ENCODE data around the gene SCUBE1.
"Not testable (repeated sequence)": the region's sequence is repeated elsewhere in the genome, so short reads cannot be mapped to it uniquely, and the experiment has no call there.

The SCUBE1 gene

GRCh38 chr22:43356881-43357280 is 13.7 kb upstream of the SCUBE1 start:
- DNase-seq (ENCODE audit: low read depth in 2 of 2) = no peak

GRCh38 chr22:43355688-43356087 is 12.5 kb upstream of the SCUBE1 start:
- DNase-seq (ENCODE audit: low read depth in 2 of 2) = not testable (repeated sequence)

GRCh38 chr22:43351966-43352345 is 8.8 kb upstream of the SCUBE1 start:
- DNase-seq (ENCODE audit: low read depth in 2 of 2) = no peak

- DNase-seq (ENCODE audit: low read depth in 2 of 2) = no peak
These were observed 6.5 kb upstream of the SCUBE1 start for GRCh38 chr22:43349636-43350035.

GRCh38 chr22:43346521-43346929 is 3.4 kb upstream of the SCUBE1 start:
- DNase-seq (ENCODE audit: low read depth in 2 of 2) = peak; percentile 38 to 39

GRCh38 chr22:43345761-43346301 is 2.7 kb upstream of the SCUBE1 start:
- DNase-seq (ENCODE audit: low read depth in 2 of 2) = no peak

- DNase-seq (ENCODE audit: low read depth in 2 of 2) = no peak
These were observed 2.2 kb upstream of the SCUBE1 start for GRCh38 chr22:43345356-43345755.

GRCh38 chr22:43344520-43344787 is 1.3 kb upstream of the SCUBE1 start:
- no peak for DNase-seq (ENCODE audit: low read depth in 2 of 2)

- no peak for DNase-seq (ENCODE audit: low read depth in 2 of 2)
These were observed 723 bp upstream of the SCUBE1 start for GRCh38 chr22:43343670-43344519.

GRCh38 chr22:43342347-43343261 is 568 bp downstream of the SCUBE1 start:
- DNase-seq (ENCODE audit: low read depth in 2 of 2) = no peak

- DNase-seq (ENCODE audit: low read depth in 2 of 2) = no peak
These were observed 1.6 kb downstream of the SCUBE1 start for GRCh38 chr22:43341565-43341964.

- DNase-seq (ENCODE audit: low read depth in 2 of 2) = no peak
These were observed 4.3 kb downstream of the SCUBE1 start for GRCh38 chr22:43338766-43339345.

GRCh38 chr22:43337946-43338345 is 5.2 kb downstream of the SCUBE1 start:
- no peak for DNase-seq (ENCODE audit: low read depth in 2 of 2)

GRCh38 chr22:43337385-43337784 is 5.8 kb downstream of the SCUBE1 start:
- no peak for DNase-seq (ENCODE audit: low read depth in 2 of 2)

GRCh38 chr22:43334378-43334777 is 8.8 kb downstream of the SCUBE1 start:
- DNase-seq (ENCODE audit: low read depth in 2 of 2) = no peak

GRCh38 chr22:43333978-43334377 is 9.2 kb downstream of the SCUBE1 start:
- no peak for DNase-seq (ENCODE audit: low read depth in 2 of 2)

- DNase-seq (ENCODE audit: low read depth in 2 of 2) = no peak
These were observed 10.0 kb downstream of the SCUBE1 start for GRCh38 chr22:43333156-43333555.

- DNase-seq (ENCODE audit: low read depth in 2 of 2) = no peak
These were observed 11.5 kb downstream of the SCUBE1 start for GRCh38 chr22:43331698-43332097.

- DNase-seq (ENCODE audit: low read depth in 2 of 2) = no peak
These were observed 12.1 kb downstream of the SCUBE1 start for GRCh38 chr22:43331069-43331451.

GRCh38 chr22:43330178-43331068 is 12.7 kb downstream of the SCUBE1 start:
- DNase-seq (ENCODE audit: low read depth in 2 of 2) = no peak

- no peak for DNase-seq (ENCODE audit: low read depth in 2 of 2)
These were observed 14.1 kb downstream of the SCUBE1 start for GRCh38 chr22:43329061-43329460.

- no peak for DNase-seq (ENCODE audit: low read depth in 2 of 2)
These were observed 16.1 kb downstream of the SCUBE1 start for GRCh38 chr22:43327157-43327438.

All from stimulated activated CD8-positive, alpha-beta memory T cell treated with anti-CD3 and anti-CD28 coated beads, Interleukin-15, amount 100 ng/mL, for 48 hours (primary cell).